Measurements from ENCODE around the gene LCE6A. TPM values are rescaled to one million over a fixed set of nuclear protein-coding genes. Genes with fewer than 3 reads are reported as not detected.

LCE6A gene
- total RNA-seq, 1 donor from 2014 or later, result not detected

DNA sequence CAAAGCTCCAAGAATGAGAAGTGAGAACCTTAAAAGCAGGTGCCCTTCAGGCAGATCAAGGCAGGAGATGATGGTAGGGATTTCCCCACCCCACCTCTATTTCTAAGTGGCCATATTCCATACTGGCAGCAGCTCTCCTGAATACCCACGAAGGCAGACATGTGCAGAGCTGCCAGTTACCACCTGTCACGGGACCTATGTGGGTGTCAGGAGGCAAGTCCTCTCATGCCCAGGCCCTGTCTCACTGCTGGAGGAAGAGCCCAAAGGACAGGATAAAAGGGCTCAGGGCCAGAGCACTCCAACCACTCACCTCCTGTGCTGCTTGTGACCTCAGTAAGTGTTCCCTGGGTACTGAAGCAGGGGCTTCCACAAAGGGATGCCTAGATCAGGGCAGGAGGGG, 31.6 kb upstream of the LCE6A start:
- no peak overlapping the region for H3K27ac ChIP-seq (replicated peaks)
- TF ChIP-seq, protein P1, sequence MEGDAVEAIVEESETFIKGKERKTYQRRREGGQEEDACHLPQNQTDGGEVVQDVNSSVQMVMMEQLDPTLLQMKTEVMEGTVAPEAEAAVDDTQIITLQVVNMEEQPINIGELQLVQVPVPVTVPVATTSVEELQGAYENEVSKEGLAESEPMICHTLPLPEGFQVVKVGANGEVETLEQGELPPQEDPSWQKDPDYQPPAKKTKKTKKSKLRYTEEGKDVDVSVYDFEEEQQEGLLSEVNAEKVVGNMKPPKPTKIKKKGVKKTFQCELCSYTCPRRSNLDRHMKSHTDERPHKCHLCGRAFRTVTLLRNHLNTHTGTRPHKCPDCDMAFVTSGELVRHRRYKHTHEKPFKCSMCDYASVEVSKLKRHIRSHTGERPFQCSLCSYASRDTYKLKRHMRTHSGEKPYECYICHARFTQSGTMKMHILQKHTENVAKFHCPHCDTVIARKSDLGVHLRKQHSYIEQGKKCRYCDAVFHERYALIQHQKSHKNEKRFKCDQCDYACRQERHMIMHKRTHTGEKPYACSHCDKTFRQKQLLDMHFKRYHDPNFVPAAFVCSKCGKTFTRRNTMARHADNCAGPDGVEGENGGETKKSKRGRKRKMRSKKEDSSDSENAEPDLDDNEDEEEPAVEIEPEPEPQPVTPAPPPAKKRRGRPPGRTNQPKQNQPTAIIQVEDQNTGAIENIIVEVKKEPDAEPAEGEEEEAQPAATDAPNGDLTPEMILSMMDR (IDR thresholded peaks at IDR 0.05; ENCODE audit: borderline replicate concordance), result no peak
- no peaks in the 10 kb centered on the region for H3K36me3 ChIP-seq
- H3K4me1 ChIP-seq, result no peaks in the 10 kb centered on the region
- no peak for DNase-seq
- no peak overlapping the region for H3K4me3 ChIP-seq
- intact Hi-C loops (cut with micrococcal nuclease), result no loop called here
- H3K9me3 ChIP-seq (replicated peaks), result peaks cover 11% of the 10 kb centered on the region
- H3K27me3 ChIP-seq (ENCODE audit: low read depth), result peaks cover 5% of the 10 kb centered on the region

GRCh38 chr1:152811671-152812070, 31.0 kb upstream of the LCE6A start, which contains the start of gene LCE1B:
Gene LCE1B, plus strand, starts transcription at chr1:152811971. Its CDS starts 476 bp downstream, at chr1:152812447.
- no peak for DNase-seq
- TF ChIP-seq, protein P1 (IDR thresholded peaks at IDR 0.05; ENCODE audit: borderline replicate concordance), result no peak
- intact Hi-C loops (cut with micrococcal nuclease), result no loop called here

DNA sequence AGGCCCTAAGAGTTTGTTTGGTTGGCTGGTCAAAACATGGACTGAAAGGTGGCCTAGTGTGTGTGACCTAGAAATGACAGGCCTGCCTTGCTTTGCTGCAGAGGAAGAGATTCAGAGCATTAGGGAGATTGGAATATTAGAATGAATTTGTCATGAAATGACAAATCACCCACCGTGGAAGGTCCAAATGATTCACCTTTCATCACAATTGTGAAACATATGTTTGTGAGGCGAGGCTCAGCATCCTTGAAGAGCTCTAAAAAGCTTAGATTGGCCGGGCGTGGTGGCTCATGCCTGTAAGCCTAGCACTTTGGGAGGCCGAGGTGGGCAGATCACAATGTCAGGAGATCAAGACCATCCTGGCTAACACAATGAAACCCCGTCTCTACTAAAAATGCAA, 25.3 kb upstream of the LCE6A start:
- Histone ChIP-seq H3K27me3 (ENCODE audit: low read depth) (peaks cover 5% of the 10 kb centered on the region), H3K36me3 (no peaks in the 10 kb centered on the region), H3K4me1 (no peaks in the 10 kb centered on the region), H3K9me3 (replicated peaks) (peaks cover 5% of the 10 kb centered on the region), H3K4me3 (no peak overlapping the region), H3K27ac (replicated peaks) (no peak overlapping the region)
- intact Hi-C loops (cut with micrococcal nuclease), result no loop called here
- TF ChIP-seq, protein P1 (IDR thresholded peaks at IDR 0.05; ENCODE audit: borderline replicate concordance), result no peak
- DNase-seq, result no peak

More at GRCh38 chr1:152811671-152812070, 31.0 kb upstream of the LCE6A start, which contains the start of gene LCE1B:
- H3K4me3 ChIP-seq, result no peak within 1 kb of the TSS
- no peaks in the 10 kb centered on the region for H3K4me1 ChIP-seq
- peaks cover 5% of the 10 kb centered on the region for H3K27me3 ChIP-seq (ENCODE audit: low read depth)
- peaks cover 11% of the 10 kb centered on the region for H3K9me3 ChIP-seq (replicated peaks)
- no peak within 1 kb of the TSS for H3K27ac ChIP-seq (replicated peaks)
- H3K36me3 ChIP-seq, result no peaks in the 10 kb centered on the region

- Histone ChIP-seq H3K4me1 (no peaks in the 10 kb centered on the region), H3K9me3 (replicated peaks) (no peaks in the 10 kb centered on the region), H3K36me3 (no peaks in the 10 kb centered on the region), H3K27me3 (ENCODE audit: low read depth) (no peaks in the 10 kb centered on the region), H3K4me3 (no peak overlapping the region), H3K27ac (replicated peaks) (no peak overlapping the region)
- TF ChIP-seq, protein P1 (IDR thresholded peaks at IDR 0.05; ENCODE audit: borderline replicate concordance), result no peak
- intact Hi-C loops (cut with micrococcal nuclease), result no loop called here
- DNase-seq, result no peak
Observed at GRCh38 chr1:152823294-152823693, 19.4 kb upstream of the LCE6A start.

- no peaks in the 10 kb centered on the region for H3K36me3 ChIP-seq
- peaks cover 11% of the 10 kb centered on the region for H3K27me3 ChIP-seq (ENCODE audit: low read depth)
- no peak for DNase-seq
- intact Hi-C loops (cut with micrococcal nuclease), result no loop called here
- H3K27ac ChIP-seq (replicated peaks), result no peak overlapping the region
- H3K4me3 ChIP-seq, result no peak overlapping the region
- TF ChIP-seq, protein P1 (IDR thresholded peaks at IDR 0.05; ENCODE audit: borderline replicate concordance), result no peak
- no peaks in the 10 kb centered on the region for H3K9me3 ChIP-seq (replicated peaks)
- H3K4me1 ChIP-seq, result no peaks in the 10 kb centered on the region
Observed at GRCh38 chr1:152824964-152825363, 17.7 kb upstream of the LCE6A start.

Data from left ventricle myocardium inferior (tissue), 1 donor.